ENCODE results near the gene PIK3CG. TPM values are rescaled to one million over a fixed set of nuclear protein-coding genes. Genes with fewer than 3 reads are reported as not detected.

The PIK3CG gene
- under 1 TPM in 1 of 2 donors, not detected in 1; 0.11 TPM for total RNA-seq
- polyA plus RNA-seq (2013, experiment 1 of 2) = not detected
- polyA plus RNA-seq (2013, experiment 2 of 2) = not detected
- long read RNA-seq, experiment 1 = 0 reads
- long read RNA-seq, experiment 2 = 0 reads
- long read RNA-seq, experiment 3 = 0 reads
- long read RNA-seq, experiment 4 = 0 reads

- peaks cover 3% of the 10 kb centered on the region for H3K9me3 Mint-ChIP-seq
Measured at GRCh38 chr7:106865130-106866041, at the start of gene PIK3CG. PIK3CG (plus strand) TSS chr7:106865282; CDS start chr7:106867562, 2,280 bp downstream.

GRCh38 chr7:106817098-106817497 is 48.0 kb upstream of the PIK3CG start:
- Mint-ChIP-seq H3K9me3 (no peaks in the 10 kb centered on the region), H3K36me3 (ENCODE audit: low read depth) (no peaks in the 10 kb centered on the region), H3K4me1 (no peaks in the 10 kb centered on the region), H3K4me3 (no peak overlapping the region), H3K27ac (no peak overlapping the region), H3K27me3 (ENCODE audit: insufficient read depth) (no peaks in the 10 kb centered on the region)
- no peaks in the 10 kb centered on the region for H3K27me3 ChIP-seq (ENCODE audit: control insufficient read depth, insufficient read depth, low read length, poor library complexity, severe bottlenecking)
- H3K36me3 ChIP-seq (ENCODE audit: control insufficient read depth, insufficient read depth, low read length) = no peaks in the 10 kb centered on the region
- WGBS, 2 experiments (ENCODE audit: insufficient coverage in 1 of 2, insufficient read length in 1 of 2) = 80 to 84% methylated on average over 1 of the region's 1 CpG
- H3K4me1 ChIP-seq (ENCODE audit: control insufficient read depth, insufficient read depth, low read length) = no peaks in the 10 kb centered on the region
- TF ChIP-seq CTCF (conservative IDR thresholded peaks at IDR 0.05) = no peak
- H3K4me3 ChIP-seq (ENCODE audit: low read length) = no peak overlapping the region
- no peaks in the 10 kb centered on the region for H3K9me3 ChIP-seq (ENCODE audit: control insufficient read depth, low read length)
- no peak overlapping the region for H3K27ac ChIP-seq (ENCODE audit: low read depth, low read length)
- no peak overlapping the region for H3K9ac ChIP-seq (ENCODE audit: extremely low read depth, low read length, poor library complexity, severe bottlenecking)
- no peak for DNase-seq

More at GRCh38 chr7:106865130-106866041, at the start of gene PIK3CG:
- no peaks in the 10 kb centered on the region for H3K36me3 ChIP-seq (ENCODE audit: control insufficient read depth, insufficient read depth, low read length)
- no peaks in the 10 kb centered on the region for H3K4me1 ChIP-seq (ENCODE audit: control insufficient read depth, insufficient read depth, low read length)
- 91 to 97% methylated on average over 9 to 13 of the region's 13 CpGs for WGBS, 2 experiments (ENCODE audit: insufficient coverage in 1 of 2, insufficient read length in 1 of 2)
- no peaks in the 10 kb centered on the region for H3K9me3 ChIP-seq (ENCODE audit: control insufficient read depth, low read length)
- no peak for TF ChIP-seq CTCF (conservative IDR thresholded peaks at IDR 0.05)
- no peaks in the 10 kb centered on the region for H3K27me3 ChIP-seq (ENCODE audit: control insufficient read depth, insufficient read depth, low read length, poor library complexity, severe bottlenecking)
- H3K4me3 ChIP-seq (ENCODE audit: low read length) = no peak within 1 kb of the TSS
- no peak for DNase-seq
- no peaks in the 10 kb centered on the region for H3K36me3 Mint-ChIP-seq (ENCODE audit: low read depth)
- no peak within 1 kb of the TSS for H3K27ac Mint-ChIP-seq
- H3K9ac ChIP-seq (ENCODE audit: extremely low read depth, low read length, poor library complexity, severe bottlenecking) = no peak within 1 kb of the TSS
- no peak within 1 kb of the TSS for H3K4me3 Mint-ChIP-seq
- H3K4me1 Mint-ChIP-seq = peaks cover 8% of the 10 kb centered on the region
- peaks cover 3% of the 10 kb centered on the region for H3K27me3 Mint-ChIP-seq (ENCODE audit: insufficient read depth)
- H3K27ac ChIP-seq (ENCODE audit: low read depth, low read length) = no peak within 1 kb of the TSS

GRCh38 chr7:106818736-106819135 is 46.3 kb upstream of the PIK3CG start:
- TF ChIP-seq CTCF (conservative IDR thresholded peaks at IDR 0.05) = no peak
- Mint-ChIP-seq H3K27me3 (ENCODE audit: insufficient read depth) (no peaks in the 10 kb centered on the region), H3K4me3 (no peak overlapping the region), H3K36me3 (ENCODE audit: low read depth) (no peaks in the 10 kb centered on the region), H3K27ac (no peak overlapping the region), H3K9me3 (no peaks in the 10 kb centered on the region), H3K4me1 (no peaks in the 10 kb centered on the region)
- no peaks in the 10 kb centered on the region for H3K9me3 ChIP-seq (ENCODE audit: control insufficient read depth, low read length)
- no CpG with 5 or more reads among the region's 1 CpG for WGBS, 2 experiments (ENCODE audit: insufficient coverage in 1 of 2, insufficient read length in 1 of 2)
- H3K27ac ChIP-seq (ENCODE audit: low read depth, low read length) = no peak overlapping the region
- DNase-seq = no peak
- H3K4me1 ChIP-seq (ENCODE audit: control insufficient read depth, insufficient read depth, low read length) = no peaks in the 10 kb centered on the region
- no peak overlapping the region for H3K4me3 ChIP-seq (ENCODE audit: low read length)
- H3K27me3 ChIP-seq (ENCODE audit: control insufficient read depth, insufficient read depth, low read length, poor library complexity, severe bottlenecking) = no peaks in the 10 kb centered on the region
- H3K36me3 ChIP-seq (ENCODE audit: control insufficient read depth, insufficient read depth, low read length) = no peaks in the 10 kb centered on the region
- no peak overlapping the region for H3K9ac ChIP-seq (ENCODE audit: extremely low read depth, low read length, poor library complexity, severe bottlenecking)

Data from endodermal cell (in vitro differentiated cells).